ENCODE measurements around the gene LUZP2.

- TF ChIP-seq CTCF (conservative IDR thresholded peaks at IDR 0.05) (no peak), ZFX (IDR thresholded peaks at IDR 0.05) (no peak)
Observed at GRCh38 chr11:24567380-24567779, 70.5 kb downstream of the LUZP2 start.
